ENCODE results near the gene ASIC4. TPM values are rescaled to one million over a fixed set of nuclear protein-coding genes. Genes with fewer than 3 reads are reported as not detected.

The ASIC4 gene
- total RNA-seq, 1 donor from 2014 or later: 0.26 TPM

DNA sequence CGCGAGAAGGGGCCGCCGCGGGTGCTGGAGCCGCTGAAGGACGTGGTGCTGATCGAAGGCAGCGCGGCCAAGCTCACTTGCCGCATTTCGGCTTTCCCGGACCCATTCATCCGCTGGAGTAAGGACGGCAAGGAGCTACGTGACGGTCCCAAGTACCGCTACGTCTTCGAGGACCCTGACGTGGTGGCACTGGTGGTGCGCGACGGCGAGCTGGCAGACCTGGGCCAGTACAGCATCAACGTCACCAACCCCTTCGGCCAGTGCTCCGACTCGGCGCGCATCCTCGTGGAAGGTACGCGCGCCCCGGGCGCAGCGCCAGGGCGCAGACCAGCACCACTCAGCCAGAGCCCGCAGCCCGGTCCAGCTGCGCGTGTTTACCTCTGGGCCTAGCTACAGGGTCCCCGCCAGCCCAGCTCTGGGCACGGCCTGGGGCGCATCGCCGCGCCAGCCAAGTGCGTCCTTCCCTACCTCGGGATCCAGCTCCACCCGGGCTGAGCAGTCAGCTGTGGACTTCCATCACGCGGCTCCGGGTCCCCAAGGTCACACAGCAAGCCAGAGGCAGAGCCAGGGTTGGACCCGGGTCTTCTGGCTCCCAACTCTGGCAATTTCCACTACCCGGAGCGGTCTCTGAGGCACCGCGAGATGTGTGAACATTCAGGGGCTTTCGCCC lies 17.3 kb upstream of the ASIC4 start:
- peaks cover 10% of the 10 kb centered on the region for H4K20me1 ChIP-seq (ENCODE audit: low read depth)
- H3K36me3 ChIP-seq: no peaks in the 10 kb centered on the region
- Mint-ChIP-seq H3K9me3 (no peaks in the 10 kb centered on the region), H3K27ac (no peak overlapping the region), H3K36me3 (no peaks in the 10 kb centered on the region), H3K4me3 (peak overlapping the region; percentile 93), H3K4me1 (peaks cover 28% of the 10 kb centered on the region), H3K27me3 (ENCODE audit: insufficient read depth, low read depth) (peaks cover 34% of the 10 kb centered on the region)
- no peak overlapping the region for H3K27ac ChIP-seq
- peaks cover 19% of the 10 kb centered on the region for H3K4me1 ChIP-seq
- no peaks in the 10 kb centered on the region for H3K9me3 ChIP-seq (ENCODE audit: low read depth)
- H3K4me3 ChIP-seq: peak overlapping the region; percentile 18
- no peak overlapping the region for H2AFZ ChIP-seq (replicated peaks)
- peak; percentile 48 for DNase-seq (ENCODE audit: low spot score)
- H3K27me3 ChIP-seq: peaks cover 65% of the 10 kb centered on the region
- peaks cover 15% of the 10 kb centered on the region for H3F3A ChIP-seq (ENCODE audit: low read depth)
- TF ChIP-seq, protein P1, sequence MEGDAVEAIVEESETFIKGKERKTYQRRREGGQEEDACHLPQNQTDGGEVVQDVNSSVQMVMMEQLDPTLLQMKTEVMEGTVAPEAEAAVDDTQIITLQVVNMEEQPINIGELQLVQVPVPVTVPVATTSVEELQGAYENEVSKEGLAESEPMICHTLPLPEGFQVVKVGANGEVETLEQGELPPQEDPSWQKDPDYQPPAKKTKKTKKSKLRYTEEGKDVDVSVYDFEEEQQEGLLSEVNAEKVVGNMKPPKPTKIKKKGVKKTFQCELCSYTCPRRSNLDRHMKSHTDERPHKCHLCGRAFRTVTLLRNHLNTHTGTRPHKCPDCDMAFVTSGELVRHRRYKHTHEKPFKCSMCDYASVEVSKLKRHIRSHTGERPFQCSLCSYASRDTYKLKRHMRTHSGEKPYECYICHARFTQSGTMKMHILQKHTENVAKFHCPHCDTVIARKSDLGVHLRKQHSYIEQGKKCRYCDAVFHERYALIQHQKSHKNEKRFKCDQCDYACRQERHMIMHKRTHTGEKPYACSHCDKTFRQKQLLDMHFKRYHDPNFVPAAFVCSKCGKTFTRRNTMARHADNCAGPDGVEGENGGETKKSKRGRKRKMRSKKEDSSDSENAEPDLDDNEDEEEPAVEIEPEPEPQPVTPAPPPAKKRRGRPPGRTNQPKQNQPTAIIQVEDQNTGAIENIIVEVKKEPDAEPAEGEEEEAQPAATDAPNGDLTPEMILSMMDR (IDR thresholded peaks at IDR 0.05): no peak
- peak; percentile 86 for TF ChIP-seq EZH2 (IDR thresholded peaks at IDR 0.05)
- TF ChIP-seq EZH2phosphoT487 (IDR thresholded peaks at IDR 0.05): no peak
- H3K9ac ChIP-seq: no peak overlapping the region
- H3K4me2 ChIP-seq: peak overlapping the region; percentile 91
- no peaks in the 10 kb centered on the region for H3K79me2 ChIP-seq (ENCODE audit: low read depth)

DNA sequence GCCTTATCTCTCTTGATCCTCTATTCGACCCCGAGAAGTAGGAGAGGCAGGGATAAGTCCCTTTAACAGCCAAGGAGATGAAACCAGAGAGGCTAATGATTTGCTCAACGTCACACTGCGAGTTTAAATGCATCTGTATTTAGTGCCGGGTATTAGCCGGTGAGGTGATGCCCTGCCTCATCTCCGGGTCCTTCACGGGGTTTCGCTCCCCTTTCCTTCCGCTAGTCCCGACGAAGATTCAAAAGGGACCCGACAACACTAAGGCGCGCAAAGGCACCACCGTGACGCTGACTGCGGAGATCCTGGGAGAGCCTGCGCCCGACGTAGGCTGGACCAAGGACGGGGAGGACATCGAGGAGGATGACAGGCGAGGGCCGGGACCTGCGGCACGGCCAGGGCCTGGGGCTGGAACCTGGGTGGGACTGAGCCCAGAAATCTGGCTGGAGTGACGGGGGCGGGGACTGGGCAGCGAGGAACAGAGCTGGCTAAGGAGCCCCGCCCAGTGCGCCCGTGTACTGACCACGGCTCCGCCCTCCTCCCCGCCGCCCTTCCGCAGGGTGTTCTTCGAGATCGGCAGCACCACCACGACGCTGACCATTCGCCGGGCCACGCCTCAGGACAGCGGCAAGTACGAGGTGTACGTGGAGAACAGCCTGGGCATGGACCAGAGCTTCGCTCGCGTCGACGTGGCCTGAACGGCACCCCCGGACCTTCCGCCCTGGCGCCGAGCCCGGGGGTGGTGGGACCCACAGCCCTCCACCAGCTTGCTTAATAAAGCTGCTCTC lies 16.6 kb upstream of the ASIC4 start:
- Histone ChIP-seq H3K4me3 (peak overlapping the region; percentile 64), H3K9ac (no peak overlapping the region), H2AFZ (replicated peaks) (peak overlapping the region; percentile 82), H3K9me3 (ENCODE audit: low read depth) (no peaks in the 10 kb centered on the region), H3F3A (ENCODE audit: low read depth) (peaks cover 15% of the 10 kb centered on the region), H3K79me2 (ENCODE audit: low read depth) (no peaks in the 10 kb centered on the region), H4K20me1 (ENCODE audit: low read depth) (peaks cover 10% of the 10 kb centered on the region), H3K4me2 (peak overlapping the region; percentile 91), H3K36me3 (no peaks in the 10 kb centered on the region), H3K27ac (no peak overlapping the region), H3K27me3 (peaks cover 58% of the 10 kb centered on the region), H3K4me1 (peaks cover 19% of the 10 kb centered on the region)
- TF ChIP-seq EZH2 (IDR thresholded peaks at IDR 0.05): peak; percentile 91
- TF ChIP-seq, protein P1 (IDR thresholded peaks at IDR 0.05): no peak
- TF ChIP-seq EZH2phosphoT487 (IDR thresholded peaks at IDR 0.05): peak; percentile 94
- Mint-ChIP-seq H3K9me3 (no peaks in the 10 kb centered on the region), H3K4me1 (peaks cover 28% of the 10 kb centered on the region), H3K4me3 (peak overlapping the region; percentile 93), H3K27ac (no peak overlapping the region), H3K27me3 (ENCODE audit: insufficient read depth, low read depth) (peaks cover 32% of the 10 kb centered on the region), H3K36me3 (no peaks in the 10 kb centered on the region)
- peak; percentile 76 for DNase-seq (ENCODE audit: low spot score)

DNA sequence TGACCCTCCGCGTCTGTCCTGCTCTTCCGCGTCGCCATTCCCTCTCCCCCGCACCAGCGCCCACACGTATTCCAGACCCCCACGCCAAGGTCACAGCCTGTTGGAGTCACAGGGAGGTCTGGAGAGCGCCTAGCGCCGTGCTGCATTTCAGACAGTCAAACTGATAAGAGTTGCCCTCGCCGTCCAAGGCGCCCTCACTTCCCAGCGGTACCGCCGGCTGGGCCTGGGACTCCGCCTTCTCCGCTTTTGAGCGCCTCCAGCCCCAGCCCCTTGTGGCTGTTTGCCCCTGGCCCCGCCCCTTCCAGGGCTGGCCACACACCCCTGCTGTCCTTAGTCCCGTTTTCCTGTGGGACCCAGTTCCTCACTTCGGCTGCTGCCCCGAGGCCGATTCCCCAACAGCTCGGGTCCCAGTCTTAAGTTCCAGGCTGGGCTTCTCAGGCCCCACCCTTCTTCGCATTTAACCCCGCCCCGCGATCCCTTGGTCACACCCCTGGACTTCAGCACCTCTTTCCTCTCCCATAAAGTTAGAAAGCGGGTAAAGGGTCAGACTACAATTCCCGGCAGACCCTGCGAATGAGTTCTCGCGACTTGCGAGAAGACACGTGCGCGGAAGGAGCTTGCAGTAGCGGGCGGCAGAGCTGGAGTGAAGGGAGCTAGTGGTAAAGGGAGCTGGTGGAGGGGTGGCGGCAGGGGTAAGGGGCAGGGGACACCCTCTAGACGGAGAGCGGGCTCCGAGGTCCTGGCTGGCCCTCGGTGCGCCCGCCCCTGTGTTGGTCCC lies 15.8 kb upstream of the ASIC4 start, which contains the start of gene GMPPA:
GMPPA (plus strand) TSS at position 612 of the 778 bp plus-strand sequence. CDS start 1,085 bp downstream, outside the sequence.
- Mint-ChIP-seq H3K36me3 (no peaks in the 10 kb centered on the region), H3K27ac (peak within 1 kb of the TSS; percentile 91), H3K9me3 (no peaks in the 10 kb centered on the region), H3K4me1 (peaks cover 28% of the 10 kb centered on the region), H3K27me3 (ENCODE audit: insufficient read depth, low read depth) (peaks cover 26% of the 10 kb centered on the region), H3K4me3 (peak within 1 kb of the TSS; percentile 93)
- no peaks in the 10 kb centered on the region for H3K79me2 ChIP-seq (ENCODE audit: low read depth)
- no peak within 1 kb of the TSS for H3K27ac ChIP-seq
- no peak for TF ChIP-seq EZH2phosphoT487 (IDR thresholded peaks at IDR 0.05)
- TF ChIP-seq, protein P1 (IDR thresholded peaks at IDR 0.05): no peak
- no peak for TF ChIP-seq EZH2 (IDR thresholded peaks at IDR 0.05)
- H3K9ac ChIP-seq: peak within 1 kb of the TSS; percentile 50
- peaks cover 19% of the 10 kb centered on the region for H3K4me1 ChIP-seq
- peak; percentile 98 for DNase-seq (ENCODE audit: low spot score)
- no peaks in the 10 kb centered on the region for H3K9me3 ChIP-seq (ENCODE audit: low read depth)
- H3K4me2 ChIP-seq: peak within 1 kb of the TSS; percentile 91
- peaks cover 50% of the 10 kb centered on the region for H3K27me3 ChIP-seq
- H4K20me1 ChIP-seq (ENCODE audit: low read depth): peaks cover 10% of the 10 kb centered on the region
- no peaks in the 10 kb centered on the region for H3K36me3 ChIP-seq
- peak within 1 kb of the TSS; percentile 82 for H2AFZ ChIP-seq (replicated peaks)
- peak within 1 kb of the TSS; percentile 64 for H3K4me3 ChIP-seq
- peaks cover 15% of the 10 kb centered on the region for H3F3A ChIP-seq (ENCODE audit: low read depth)

All from neural progenitor cell (in vitro differentiated cells).